ENCODE data around the gene SAMSN1. TPM values are rescaled to one million over a fixed set of nuclear protein-coding genes. Genes with fewer than 3 reads are reported as not detected.

SAMSN1 gene
- 0.09 TPM in 1 of 2 replicates, not detected in the other for total RNA-seq

DNA sequence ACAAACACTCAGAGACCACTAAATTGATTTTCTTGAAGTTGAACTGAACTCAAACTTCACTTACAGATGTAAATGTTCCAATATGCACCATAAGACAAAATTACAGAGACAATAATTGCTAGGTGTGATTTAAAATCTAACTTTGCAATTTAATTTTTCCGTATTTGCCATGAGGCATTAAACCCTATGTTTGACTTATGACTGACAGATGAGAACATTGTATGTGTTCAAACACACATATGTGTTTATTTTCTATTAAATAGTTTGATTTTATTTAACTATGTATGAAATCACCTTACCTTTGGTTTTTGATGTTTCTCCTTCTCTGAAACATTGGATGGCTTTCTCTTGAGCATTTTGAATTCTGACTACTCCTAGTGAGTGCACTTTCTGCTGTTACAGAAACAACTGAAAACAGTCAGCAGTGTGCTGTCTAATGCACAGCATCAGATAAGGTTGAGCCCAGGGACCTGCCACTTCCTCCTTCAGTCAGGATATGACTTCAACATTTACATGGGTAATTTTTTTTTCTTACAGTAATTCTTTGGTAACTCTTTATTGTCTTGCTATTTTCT lies at the start of gene SAMSN1:
TSS of gene SAMSN1 (minus strand) at position 410 of the 575 bp plus-strand sequence. CDS start at position 356, 54 bp downstream.

Other genes starting within 250 kb of the SAMSN1 start
- 48.0 and 58.3 TPM in 2 replicates for gene HSPA13, start 163.2 kb downstream of the SAMSN1 start, total RNA-seq